GM12872 (cell line): Measurements from ENCODE around the gene RIMS1.

ENCODE experiments used
- CTCF ChIP-seq: IDR thresholded peaks from 3 replicates; pipeline ENCODE4 v1.5.1; 2011; ENCODE audit warnings: low read depth, mild to moderate bottlenecking, low read length, moderate library complexity; ENCODE audit not compliant: insufficient read depth

The RIMS1 gene

DNA sequence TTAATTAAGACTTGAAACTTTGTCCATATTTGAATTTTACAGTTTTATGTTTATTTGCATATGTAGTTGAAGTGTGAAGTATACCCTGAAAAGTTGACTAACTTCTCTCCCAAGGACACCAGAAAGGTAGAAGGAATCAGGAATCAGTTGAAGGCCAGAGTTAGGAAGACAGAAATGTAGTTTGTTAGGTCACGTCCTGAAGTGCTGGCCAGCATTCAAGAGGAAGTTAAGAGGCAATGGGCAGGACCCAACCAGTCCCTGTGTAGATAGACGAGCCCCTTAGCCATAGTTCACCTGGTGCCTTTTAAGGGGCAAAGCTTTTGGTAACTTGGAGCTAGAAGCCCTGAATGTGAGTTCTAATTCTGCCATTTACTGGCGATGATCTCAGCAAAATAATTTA lies 485.1 kb downstream of the RIMS1 start:
- TF ChIP-seq CTCF: no peak

DNA sequence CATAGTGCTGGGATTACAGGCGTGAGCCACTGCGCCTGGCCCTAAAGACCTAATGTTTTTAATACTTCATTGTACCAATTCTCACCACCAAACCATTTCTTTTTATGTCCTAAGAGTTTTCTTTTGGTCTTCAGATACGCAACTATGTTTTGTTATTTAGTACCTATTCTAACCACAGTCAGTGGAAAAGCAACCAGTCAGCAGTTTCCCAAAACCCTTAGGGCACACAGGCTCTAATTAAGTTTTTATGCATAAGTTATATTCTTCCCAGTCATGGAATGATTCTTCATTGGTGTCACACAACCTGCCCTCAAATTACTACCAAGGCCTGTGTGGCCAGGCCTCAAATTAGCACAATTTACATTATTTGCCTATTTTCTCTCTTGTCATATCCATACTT lies 487.8 kb downstream of the RIMS1 start:
- no peak for TF ChIP-seq CTCF

- TF ChIP-seq CTCF: no peak
These were observed 488.5 kb downstream of the RIMS1 start for GRCh38 chr6:72374857-72375256.

DNA sequence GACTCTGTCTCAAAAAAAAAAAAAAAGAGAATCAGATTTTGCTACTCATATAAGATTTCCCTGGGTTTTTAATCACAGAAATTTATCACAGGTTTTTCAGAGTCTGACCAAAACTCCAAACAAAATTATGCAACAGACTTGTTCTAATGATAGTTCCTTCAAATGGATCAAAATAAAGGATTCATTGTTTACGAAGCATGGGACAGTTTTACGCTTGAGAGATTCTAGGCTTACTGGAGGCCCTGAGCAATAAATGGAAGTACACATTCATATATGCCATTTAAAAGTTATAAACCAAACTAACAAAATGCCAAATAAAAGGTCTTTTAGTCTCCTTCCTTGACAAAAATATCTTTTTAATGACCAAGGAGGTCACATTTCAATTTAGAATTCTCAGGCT lies 490.4 kb downstream of the RIMS1 start:
- no peak for TF ChIP-seq CTCF

- TF ChIP-seq CTCF: no peak
These were observed 494.7 kb downstream of the RIMS1 start for GRCh38 chr6:72381076-72381475.

GRCh38 chr6:72382602-72383529 lies 496.5 kb downstream of the RIMS1 start:
- no peak for TF ChIP-seq CTCF

- no peak for TF ChIP-seq CTCF
These were observed 500.0 kb downstream of the RIMS1 start for GRCh38 chr6:72386324-72386723.
